Endothelial cell of umbilical vein (primary cell): ENCODE data around the gene VBP1. TPM values are rescaled to one million over a fixed set of nuclear protein-coding genes. Genes with fewer than 3 reads are reported as not detected.

ENCODE experiments used
- BruUV-seq: library from RNA; stranded (reverse); fragments of 400-500 nt; replicated peaks from 2 replicates; lab custom pipeline; 2021; lab: Mats Ljungman, UMichigan
- CTCF ChIA-PET: fragments of 300-600, 350-600 bp; sonication (Branson Sonifier 250); formaldehyde crosslinking; loops from one replicate; lab custom pipeline; 2021; ENCODE audit warnings: antibody characterized with exemption, inconsistent platforms; lab: Charles Lee
- POLR2A ChIA-PET: fragments of 300-600, 350-600 bp; sonication (Branson Sonifier 250); formaldehyde crosslinking; loops from one replicate; lab custom pipeline; 2021; ENCODE audit warnings: antibody characterized with exemption, inconsistent platforms; lab: Charles Lee
- DNase-seq: peaks from one replicate; pipeline ENCODE4 v3.0.0-alpha.2; 2011; ENCODE audit warnings: low read depth, low spot score
- FAIRE-seq: peaks from 2 replicates; lab custom pipeline; 2011; peaks lifted over from hg19 to GRCh38; lab: Jason Lieb, UNC
- H2AFZ ChIP-seq: 2 replicates; pipeline ENCODE4 v1.6.0; 2012; ENCODE audit warnings: low read depth, low read length, control low read depth, inconsistent platforms
- H3K27ac ChIP-seq: 2 replicates; pipeline ENCODE4 v1.5.1; 2011; ENCODE audit warnings: low read depth, mild to moderate bottlenecking, control low read depth, low read length, moderate library complexity; ENCODE audit not compliant: insufficient read depth
- H3K27me3 ChIP-seq, 2 experiments: 2 replicates each; pipeline versions ENCODE4 v1.6.0 to v1.6.1; 2011; ENCODE audit warnings: low read length in 2 of 2, mixed read lengths in 1 of 2; ENCODE audit not compliant: control insufficient read depth in 2 of 2, insufficient read depth in 2 of 2
- H3K36me3 ChIP-seq, 2 experiments: 2 replicates in 1 of 2; 3 replicates in 1 of 2; pipeline ENCODE4 v1.5.1; 2011; ENCODE audit warnings: low read length in 2 of 2, mild to moderate bottlenecking in 1 of 2, moderate library complexity in 1 of 2; ENCODE audit not compliant: control insufficient read depth in 2 of 2, insufficient read depth in 2 of 2; ENCODE audit errors: extremely low read depth in 1 of 2
- H3K4me1 ChIP-seq: 3 replicates; pipeline ENCODE4 v1.5.1; 2011; ENCODE audit warnings: mild to moderate bottlenecking, low read length; ENCODE audit not compliant: control insufficient read depth, insufficient read depth; ENCODE audit errors: extremely low read depth
- H3K4me2 ChIP-seq: 2 replicates; pipeline ENCODE4 v1.6.1; 2011; ENCODE audit warnings: low read length, control low read depth, mixed read lengths; ENCODE audit not compliant: insufficient read depth
- H3K4me3 ChIP-seq, 3 experiments: fragments of 200-600 bp in 1 of 3; sonication (generic), shearing (Covaris generic) in 1 of 3; replicated peaks in 1 of 3; 2 replicates each; pipeline ENCODE4 v1.5.1; 2011 to 2016; ENCODE audit warnings: control low read depth in 3 of 3, low read length in 3 of 3, mild to moderate bottlenecking in 2 of 3, inconsistent platforms in 1 of 3, low read depth in 1 of 3, moderate library complexity in 1 of 3; ENCODE audit not compliant: insufficient read depth in 1 of 3
- H3K79me2 ChIP-seq: 2 replicates; pipeline ENCODE4 v1.6.0; 2012; ENCODE audit warnings: low read length, inconsistent platforms; ENCODE audit not compliant: control insufficient read depth, insufficient read depth
- H3K9ac ChIP-seq: replicated peaks from 2 replicates; pipeline ENCODE3; 2011; ENCODE audit warnings: low read length, control low read depth; ENCODE audit not compliant: insufficient read depth; ENCODE audit errors: extremely low read depth
- H3K9me1 ChIP-seq: replicated peaks from 3 replicates; pipeline ENCODE4 v1.6.0; 2011; ENCODE audit warnings: mild to moderate bottlenecking, low read length; ENCODE audit not compliant: control insufficient read depth, insufficient read depth; ENCODE audit errors: extremely low read depth
- H3K9me3 ChIP-seq: replicated peaks from 2 replicates; pipeline ENCODE4 v1.5.1; 2012; ENCODE audit warnings: low read length, inconsistent platforms; ENCODE audit not compliant: control insufficient read depth, insufficient read depth
- H4K20me1 ChIP-seq: replicated peaks from 2 replicates; pipeline ENCODE3; 2011; ENCODE audit warnings: mild to moderate bottlenecking, low read length; ENCODE audit not compliant: control insufficient read depth, insufficient read depth; ENCODE audit errors: extremely low read depth
- EZH2 ChIP-seq: IDR thresholded peaks from 2 replicates; pipeline ENCODE4 v1.6.1; 2012; ENCODE audit warnings: borderline replicate concordance, low read depth, mild to moderate bottlenecking, moderate library complexity, low read length, inconsistent platforms; ENCODE audit not compliant: severe bottlenecking
- FOS ChIP-seq: IDR thresholded peaks from 2 replicates; pipeline ENCODE4 v1.6.1; 2011; ENCODE audit warnings: mild to moderate bottlenecking, low read length, moderate library complexity, borderline replicate concordance; ENCODE audit not compliant: insufficient read depth
- GATA2 ChIP-seq: IDR thresholded peaks from 2 replicates; pipeline ENCODE4 v1.7.0; 2011; ENCODE audit warnings: low read depth, mild to moderate bottlenecking, moderate library complexity, mixed read lengths, low read length; ENCODE audit not compliant: insufficient read length, insufficient read depth
- JUN ChIP-seq: IDR thresholded peaks from 2 replicates; pipeline ENCODE4 v1.6.1; 2011; ENCODE audit warnings: borderline replicate concordance, low read depth; ENCODE audit not compliant: insufficient read length, insufficient read depth
- MYC ChIP-seq: IDR thresholded peaks from one replicate; pipeline ENCODE4 v1.6.1; 2011; ENCODE audit warnings: mild to moderate bottlenecking, low read depth, low read length
- POLR2A ChIP-seq: IDR thresholded peaks from 2 replicates; pipeline ENCODE4 v1.6.1; 2012; ENCODE audit warnings: low read depth, mild to moderate bottlenecking, control low read depth, low read length
- POLR2AphosphoS5 ChIP-seq: IDR thresholded peaks from 2 replicates; pipeline ENCODE4 v1.6.1; 2012; ENCODE audit warnings: low read depth, mild to moderate bottlenecking, control low read depth, low read length, moderate library complexity; ENCODE audit not compliant: insufficient read depth
- dilution Hi-C: fragments of 300-500 bp; cut with MboI; formaldehyde crosslinking; loops from one replicate; pipeline ENCODE4 v1.15.0; 2019; ENCODE audit warnings: low sequenced_read_pairs; ENCODE audit not compliant: extremely low pct_ligation_motif_present
- intact Hi-C: fragments of 100-400 bp; cut with micrococcal nuclease; formaldehyde crosslinking; loops from one replicate; pipeline ENCODE4 v1.10.0; 2022
- polyA plus RNA-seq, 4 experiments: library from polyadenylated mRNA; depleted of rRNA in 3 of 4; stranded (reverse) in 3 of 4; unstranded in 1 of 4; fragments of >200 nt; gene quantifications; 2 replicates each; pipeline versions ENCODE4 v1.2.1 to v1.2.3, GENCODE V29; 2011 to 2012; ENCODE audit warnings: missing spikeins in 1 of 4
- total RNA-seq: library from RNA; stranded (reverse); gene quantifications from 2 replicates; pipeline ENCODE4 v1.2.3, GENCODE V29; 2021
- TF ChIP-seq, protein P1 (sequence below), 2 donors: IDR thresholded peaks; 1 replicate in 1 of 2; 2 replicates in 1 of 2; pipeline ENCODE4 v1.5.1; 2011; ENCODE audit warnings: low read length in 2 of 2, mild to moderate bottlenecking in 2 of 2, moderate library complexity in 2 of 2, control low read depth in 1 of 2, inconsistent platforms in 1 of 2, low read depth in 1 of 2; ENCODE audit not compliant: insufficient read depth in 1 of 2; ENCODE audit errors: extremely low read depth in 1 of 2
- TF ChIP-seq, protein P2 (sequence below): IDR thresholded peaks from 2 replicates; pipeline ENCODE4 v1.6.1; 2011; ENCODE audit not compliant: insufficient read depth, insufficient read length

Gene VBP1
- total and polyA plus RNA-seq, 2 donors (not counting 3 experiments of a cell fraction or from before 2014, with no cell fraction given): 17.3 to 51.5 TPM

DNA sequence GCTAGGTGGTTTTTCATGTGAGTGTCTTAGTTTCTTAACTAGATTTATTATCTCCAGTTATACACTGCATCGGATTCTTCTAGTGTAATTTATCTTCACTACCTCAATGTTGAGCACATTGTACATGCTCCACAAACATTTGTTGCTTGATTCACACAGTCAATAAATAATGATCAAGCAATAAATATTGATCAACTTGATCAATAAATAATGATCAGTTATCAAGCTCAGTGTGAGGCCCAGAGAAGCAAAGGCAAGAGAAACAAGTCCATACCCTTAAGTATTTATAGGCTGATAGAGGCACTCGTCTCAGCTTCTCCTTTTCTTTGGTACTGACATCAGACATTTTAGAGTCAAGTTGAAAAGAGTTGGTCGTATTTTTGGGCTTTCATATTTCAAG lies 5.1 kb upstream of the VBP1 start:
- ChIA-PET POLR2A (no interaction called here), CTCF (no interaction called here)
- intact Hi-C loops: loop anchor here (10.0 kb wide), 1 partner anchor 116 kb away; no protein-coding TSS in a partner anchor
- no peaks in the 10 kb centered on the region for H4K20me1 ChIP-seq
- FAIRE-seq: no peak
- H2AFZ ChIP-seq: no peak overlapping the region
- dilution Hi-C loops: no loop called here
- no peak overlapping the region for H3K4me3 ChIP-seq
- no peaks in the 10 kb centered on the region for H3K36me3 ChIP-seq
- no peak overlapping the region for H3K4me2 ChIP-seq
- H3K79me2 ChIP-seq: no peaks in the 10 kb centered on the region
- no peaks in the 10 kb centered on the region for H3K27me3 ChIP-seq
- no peaks in the 10 kb centered on the region for H3K9me3 ChIP-seq
- no peak overlapping the region for H3K9ac ChIP-seq
- no peak overlapping the region for H3K27ac ChIP-seq
- no peak for DNase-seq
- peaks cover 7% of the 10 kb centered on the region for H3K4me1 ChIP-seq
- TF ChIP-seq GATA2 (no peak), POLR2A (no peak), EZH2 (no peak), MYC (no peak), FOS (no peak), JUN (no peak), POLR2AphosphoS5 (no peak)
- TF ChIP-seq, protein P1, sequence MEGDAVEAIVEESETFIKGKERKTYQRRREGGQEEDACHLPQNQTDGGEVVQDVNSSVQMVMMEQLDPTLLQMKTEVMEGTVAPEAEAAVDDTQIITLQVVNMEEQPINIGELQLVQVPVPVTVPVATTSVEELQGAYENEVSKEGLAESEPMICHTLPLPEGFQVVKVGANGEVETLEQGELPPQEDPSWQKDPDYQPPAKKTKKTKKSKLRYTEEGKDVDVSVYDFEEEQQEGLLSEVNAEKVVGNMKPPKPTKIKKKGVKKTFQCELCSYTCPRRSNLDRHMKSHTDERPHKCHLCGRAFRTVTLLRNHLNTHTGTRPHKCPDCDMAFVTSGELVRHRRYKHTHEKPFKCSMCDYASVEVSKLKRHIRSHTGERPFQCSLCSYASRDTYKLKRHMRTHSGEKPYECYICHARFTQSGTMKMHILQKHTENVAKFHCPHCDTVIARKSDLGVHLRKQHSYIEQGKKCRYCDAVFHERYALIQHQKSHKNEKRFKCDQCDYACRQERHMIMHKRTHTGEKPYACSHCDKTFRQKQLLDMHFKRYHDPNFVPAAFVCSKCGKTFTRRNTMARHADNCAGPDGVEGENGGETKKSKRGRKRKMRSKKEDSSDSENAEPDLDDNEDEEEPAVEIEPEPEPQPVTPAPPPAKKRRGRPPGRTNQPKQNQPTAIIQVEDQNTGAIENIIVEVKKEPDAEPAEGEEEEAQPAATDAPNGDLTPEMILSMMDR (IDR thresholded peaks at IDR 0.05; ENCODE audit: extremely low read depth in 1 of 2, insufficient read depth in 1 of 2, low read depth in 1 of 2, low read length in 2 of 2): no peak
- TF ChIP-seq, protein P2, sequence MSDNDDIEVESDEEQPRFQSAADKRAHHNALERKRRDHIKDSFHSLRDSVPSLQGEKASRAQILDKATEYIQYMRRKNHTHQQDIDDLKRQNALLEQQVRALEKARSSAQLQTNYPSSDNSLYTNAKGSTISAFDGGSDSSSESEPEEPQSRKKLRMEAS: no peak
- H3K9me1 ChIP-seq: no peaks in the 10 kb centered on the region
- no TSS peak for BruUV-seq
